GM19239 (cell line): ENCODE results near the gene KMT2C.

Source experiments
- DNase-seq: peaks from one replicate; pipeline ENCODE4 v3.0.0; 2011; ENCODE audit warnings: low spot score; ENCODE audit not compliant: insufficient read length
- FAIRE-seq: peaks from 2 replicates; lab custom pipeline; 2011; peaks lifted over from hg19 to GRCh38; lab: Jason Lieb, UNC

The KMT2C gene

DNA sequence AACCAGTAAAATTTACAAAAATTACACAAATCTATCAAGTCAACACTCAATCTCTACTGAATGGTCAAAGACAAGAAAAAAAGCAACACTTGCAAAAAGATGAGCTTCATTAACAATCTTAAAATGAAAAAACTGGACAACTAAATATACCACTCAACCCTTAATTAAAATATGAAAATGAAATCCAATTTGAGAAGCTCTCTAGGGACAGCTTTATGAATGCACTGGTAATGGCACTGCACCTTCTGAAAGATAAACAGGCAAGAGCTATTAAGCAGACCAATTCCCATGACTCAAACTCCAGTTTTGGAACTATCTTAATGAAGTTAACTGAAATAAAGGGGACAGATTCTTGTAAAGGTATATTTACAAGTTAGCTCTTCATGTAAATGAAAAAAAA is 274.6 kb downstream of the KMT2C start:
- FAIRE-seq (no peak), DNase-seq (no peak)

DNA sequence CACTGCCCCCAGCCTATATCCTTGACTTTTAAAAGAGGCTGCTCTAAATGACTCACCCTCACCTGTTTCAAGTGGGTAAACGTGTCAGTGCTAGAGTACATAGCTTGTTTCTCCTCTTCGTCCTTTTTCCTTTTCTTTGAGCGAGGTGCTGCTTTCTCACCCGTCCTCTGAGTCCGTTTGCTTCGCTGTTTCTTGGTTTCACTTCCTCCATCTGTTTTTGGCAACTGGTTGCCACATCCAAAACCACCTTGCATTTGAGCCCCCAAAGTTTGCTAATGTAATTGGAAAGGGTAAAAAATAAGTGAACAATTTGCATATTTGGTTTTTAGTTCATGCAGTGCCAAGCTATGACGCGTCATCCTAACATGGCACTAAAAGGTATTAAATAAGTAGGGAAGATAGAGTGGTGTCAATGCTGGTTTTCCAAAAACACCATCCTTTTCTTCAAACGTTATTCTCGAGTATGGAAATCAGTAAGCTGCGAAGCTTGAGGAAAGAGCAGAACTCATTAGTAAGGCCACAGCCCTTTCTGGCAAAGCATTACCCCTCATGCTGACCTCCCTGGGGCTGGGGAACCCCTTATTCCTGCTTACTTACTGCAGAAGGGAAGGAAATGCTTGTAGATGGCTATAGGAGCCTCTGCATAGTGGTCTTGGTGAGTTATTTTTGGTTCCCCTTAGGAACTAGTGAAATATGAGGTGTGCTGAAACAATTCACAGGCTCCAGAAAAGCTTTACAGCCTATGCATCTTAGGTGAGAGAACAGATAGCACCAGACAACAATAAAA is 276.8 kb downstream of the KMT2C start:
- peak; percentile 99 for FAIRE-seq
- peak; percentile 65 for DNase-seq

DNA sequence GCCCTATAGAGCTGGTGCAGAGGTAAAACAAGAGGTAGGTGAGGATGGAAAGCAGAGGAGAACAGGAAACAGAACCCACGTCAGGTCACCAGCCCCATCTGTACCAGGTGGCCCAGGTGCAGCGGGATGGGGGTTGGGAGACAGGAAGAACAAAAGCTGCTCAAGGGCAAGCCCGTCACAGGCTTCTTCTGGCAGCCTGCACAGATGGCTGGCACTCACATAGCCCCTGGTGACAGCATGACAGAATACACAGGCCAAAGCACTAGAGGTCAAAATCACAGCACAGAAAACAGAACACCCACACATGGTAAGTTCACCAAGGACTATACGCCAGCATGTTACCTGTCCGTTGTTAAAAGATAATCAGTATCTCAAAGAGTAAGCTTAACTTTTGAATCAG is 283.5 kb downstream of the KMT2C start:
- FAIRE-seq = no peak

DNA sequence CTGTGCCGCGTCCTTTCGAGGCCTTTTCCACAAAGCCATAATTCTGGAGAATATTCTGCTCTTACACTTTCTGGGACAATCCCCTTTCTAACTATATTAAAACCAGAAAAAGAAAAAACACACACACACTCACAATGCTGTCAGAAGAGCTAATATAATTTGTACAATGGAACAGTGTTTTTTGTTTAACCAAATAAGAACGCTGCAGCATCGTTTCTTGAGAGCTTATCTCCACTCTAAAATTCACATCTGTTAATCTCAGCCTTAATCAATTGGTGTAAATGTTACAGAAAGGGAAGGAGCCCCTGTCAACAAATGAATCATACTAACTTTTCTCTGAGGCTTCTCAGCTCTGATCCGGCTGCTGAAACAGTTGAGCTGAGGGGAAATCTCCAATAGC is 286.4 kb downstream of the KMT2C start:
- DNase-seq = no peak
- FAIRE-seq = no peak

More for the DNA sequence above, 283.5 kb downstream of the KMT2C start:
- no peak for DNase-seq

DNA sequence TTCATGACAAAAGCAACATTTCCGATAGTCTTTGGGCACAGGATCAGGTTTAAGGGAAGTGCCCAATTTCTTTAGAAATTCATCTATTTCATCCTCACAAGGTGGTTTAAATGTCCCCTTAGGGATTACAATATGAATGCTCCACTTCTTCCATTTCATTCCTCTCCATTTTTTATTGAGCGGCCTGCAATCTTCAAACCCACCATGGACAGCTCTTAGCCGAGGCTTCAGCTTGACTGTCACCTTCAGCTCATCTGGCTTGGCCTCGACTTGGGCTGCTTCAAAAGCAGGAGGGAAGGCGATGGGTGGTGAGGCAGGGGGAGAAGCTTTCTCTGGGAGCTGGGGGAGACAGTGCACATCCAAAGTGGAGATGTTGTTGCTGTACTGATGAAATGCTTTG is 287.1 kb downstream of the KMT2C start:
- FAIRE-seq = no peak
- no peak for DNase-seq

DNA sequence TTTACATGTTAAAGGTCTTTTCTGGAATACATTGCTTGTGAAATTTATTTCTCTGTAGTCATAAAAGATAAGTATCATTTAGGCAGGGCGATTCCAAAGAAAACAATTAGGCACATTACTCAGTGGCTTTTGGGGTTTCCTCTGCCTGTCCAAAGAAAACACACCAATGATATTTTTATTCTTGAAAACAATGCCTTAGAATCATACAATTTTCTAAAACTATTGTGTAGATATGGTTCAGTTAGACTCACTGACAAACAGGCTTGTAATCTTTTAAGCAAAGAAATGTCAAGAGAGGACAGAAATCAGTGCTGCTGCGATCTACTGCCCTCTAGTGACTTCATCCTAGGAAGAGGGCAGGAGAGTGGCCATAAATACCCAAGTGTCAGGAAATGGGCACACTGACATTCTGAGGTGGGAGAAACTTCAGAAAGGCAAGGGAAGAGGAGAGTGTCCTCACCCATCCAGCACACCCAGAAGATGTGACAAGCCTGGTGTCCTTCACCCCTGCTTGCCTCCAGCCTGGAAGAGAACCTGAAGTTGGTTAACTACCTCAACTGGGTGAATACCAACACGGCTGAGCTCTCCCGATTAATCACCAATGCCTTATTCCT is 289.8 kb downstream of the KMT2C start:
- DNase-seq = no peak
- peak; percentile 33 for FAIRE-seq

DNA sequence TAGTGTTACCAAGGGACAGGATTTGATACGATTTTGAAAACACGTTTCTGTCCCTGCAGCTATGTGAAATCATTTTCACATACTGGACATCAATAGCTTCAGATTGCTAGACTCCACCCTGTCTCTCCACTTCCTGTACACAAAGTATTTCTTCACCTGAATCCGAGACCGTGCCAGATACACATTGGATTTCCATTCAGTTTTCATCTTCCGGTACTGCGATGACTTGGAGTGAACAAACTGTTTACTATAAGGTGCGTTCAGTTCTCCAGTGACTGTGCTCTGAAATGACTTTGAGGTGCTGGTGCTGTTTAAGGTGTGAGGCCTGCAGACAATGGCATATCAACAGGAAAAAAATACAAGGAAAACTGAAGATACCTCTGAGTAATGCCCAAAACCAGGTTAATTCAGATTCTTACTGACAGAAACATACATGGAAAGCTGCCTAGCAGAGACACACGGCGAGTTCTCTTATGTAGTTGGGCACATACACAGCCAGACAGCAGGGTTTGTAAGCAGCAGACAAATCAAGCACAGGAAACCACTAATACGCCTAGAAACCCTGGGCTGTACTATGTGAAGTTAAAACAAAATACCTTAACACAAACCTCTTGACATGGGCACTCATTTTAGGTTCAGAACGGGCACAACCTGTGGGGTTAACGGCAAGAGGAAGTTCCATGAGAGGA is 291.1 kb downstream of the KMT2C start:
- DNase-seq (no peak), FAIRE-seq (no peak)

DNA sequence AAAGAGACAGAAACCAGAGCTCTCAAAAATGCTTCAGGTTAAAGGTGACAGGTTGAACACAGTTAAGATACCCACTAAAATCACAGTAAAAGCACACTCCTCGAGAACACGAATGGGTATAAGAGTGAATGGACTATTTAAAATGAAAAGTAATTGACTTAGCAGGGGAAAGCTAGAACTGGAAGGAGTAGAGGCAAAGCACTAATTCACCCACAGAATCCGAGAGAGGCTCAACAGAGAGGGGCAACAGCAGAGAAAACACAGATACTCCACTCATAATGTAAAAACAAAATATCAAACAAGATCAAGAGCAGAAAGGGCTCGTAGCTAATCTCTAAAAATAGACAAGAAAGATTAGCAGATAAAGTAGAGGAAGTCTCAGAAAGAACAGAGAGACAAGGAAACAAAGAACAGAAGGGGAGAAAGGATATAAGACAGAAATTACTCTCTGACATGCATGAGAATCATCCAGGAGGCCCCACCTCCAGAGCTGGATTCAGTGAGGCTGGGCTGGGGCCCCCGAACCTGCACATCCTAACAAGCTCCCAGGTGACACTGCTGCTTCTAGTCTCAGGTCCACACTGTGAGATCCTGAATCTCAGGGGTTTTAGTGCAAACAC is 292.7 kb downstream of the KMT2C start:
- FAIRE-seq (no peak), DNase-seq (no peak)

DNA sequence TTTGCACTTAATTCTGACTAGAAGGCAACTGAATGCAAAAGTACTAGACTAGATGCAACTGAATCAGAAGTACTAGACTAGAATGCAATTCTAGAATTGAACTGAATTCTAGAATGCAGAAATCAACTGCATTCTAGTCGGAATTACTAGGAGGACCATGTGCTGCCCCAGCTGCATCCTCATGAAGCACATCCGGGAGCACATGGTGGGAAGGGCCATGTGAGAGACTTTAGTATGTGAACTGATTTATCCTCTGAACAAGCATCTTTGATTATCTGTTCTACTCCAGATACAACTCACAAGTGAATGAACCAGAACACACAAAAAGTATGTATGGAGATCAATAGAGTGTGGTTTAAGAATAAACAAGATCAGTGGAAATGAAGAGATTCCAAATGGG is 295.2 kb downstream of the KMT2C start:
- no peak for DNase-seq
- FAIRE-seq = no peak

DNA sequence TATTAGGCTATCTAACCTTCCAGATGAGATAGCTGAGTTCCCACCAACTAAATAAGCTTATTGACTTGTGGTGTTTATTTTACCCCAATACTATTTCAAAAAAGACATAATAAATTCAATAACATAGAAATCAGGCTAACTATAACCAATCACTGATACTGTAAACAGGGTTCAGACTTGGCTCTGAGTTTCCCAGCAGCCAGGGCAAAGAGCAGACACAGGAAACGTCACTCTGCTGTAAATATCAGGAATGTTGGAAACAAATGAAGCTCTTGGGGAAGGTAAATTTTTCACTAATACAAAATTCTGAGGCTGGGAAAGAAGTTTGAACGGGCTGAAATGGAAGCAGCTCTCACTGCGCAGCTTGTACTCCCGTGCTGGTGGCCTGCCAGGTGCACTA is 295.7 kb downstream of the KMT2C start:
- DNase-seq (no peak), FAIRE-seq (no peak)

DNA sequence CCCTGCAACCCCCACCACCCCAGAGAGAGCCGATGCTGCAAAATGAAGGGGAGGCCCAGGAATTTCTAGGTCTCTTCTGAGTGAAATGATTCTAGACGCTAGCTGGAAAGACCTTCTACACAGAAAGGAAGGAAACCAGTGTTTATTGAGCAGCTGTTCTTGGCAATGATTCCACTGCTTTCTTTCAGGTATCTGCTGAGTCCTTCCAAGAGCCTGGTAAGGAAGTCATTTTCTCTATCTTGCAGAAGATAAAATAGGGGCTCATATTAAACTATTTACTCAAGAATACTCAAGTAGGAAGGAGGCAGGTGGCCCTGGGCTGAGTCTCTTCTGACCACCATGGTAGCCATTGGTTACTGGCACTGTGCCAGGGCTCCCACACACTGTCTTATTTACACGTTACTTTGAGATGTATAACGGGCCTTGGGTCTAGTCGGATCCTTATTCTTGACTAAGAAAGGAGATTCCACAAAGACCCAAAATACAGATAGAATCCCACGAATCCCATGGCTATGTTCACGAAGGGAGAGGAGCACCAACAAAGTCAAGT is 298.3 kb downstream of the KMT2C start:
- DNase-seq (no peak), FAIRE-seq (no peak)

DNA sequence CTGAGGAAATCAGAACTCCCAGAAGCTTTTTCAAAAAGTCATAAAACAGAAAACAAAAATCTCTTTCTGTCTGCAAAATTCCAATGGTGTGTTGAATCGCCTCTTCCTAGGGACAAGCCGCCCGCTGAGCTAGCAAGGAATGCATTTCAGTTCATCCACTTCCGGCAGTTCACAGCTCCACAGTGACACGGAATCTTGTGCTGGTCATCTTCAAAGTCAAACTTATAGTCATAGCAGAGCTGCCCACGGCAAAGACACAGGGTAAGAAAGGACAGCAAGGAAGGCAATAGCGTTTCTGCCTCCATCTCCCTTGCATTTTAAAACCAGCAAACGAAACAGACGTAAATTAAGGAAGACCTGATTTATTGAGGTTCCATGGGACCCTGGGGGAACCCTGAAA is 299.1 kb downstream of the KMT2C start:
- DNase-seq (no peak), FAIRE-seq (no peak)

DNA sequence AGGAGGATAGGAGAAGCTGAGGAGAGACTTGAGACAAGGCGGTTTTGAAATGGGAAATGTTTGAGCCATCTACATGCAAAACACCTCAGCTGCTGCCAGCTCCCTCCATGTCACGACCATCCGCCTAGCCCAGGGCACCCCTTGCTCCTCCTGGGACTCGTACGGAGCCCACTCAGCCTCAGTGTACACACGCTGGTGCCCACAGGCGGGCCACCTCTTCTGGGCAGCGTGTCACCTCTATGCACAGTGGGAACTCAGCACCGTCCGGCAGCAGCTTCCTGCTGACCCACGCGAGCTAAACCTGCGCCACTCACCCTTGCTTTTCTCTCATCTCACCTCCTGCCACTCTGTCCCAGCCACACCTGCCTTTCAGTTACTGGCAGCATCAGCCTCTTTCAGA is 302.0 kb downstream of the KMT2C start:
- FAIRE-seq (no peak), DNase-seq (no peak)

DNA sequence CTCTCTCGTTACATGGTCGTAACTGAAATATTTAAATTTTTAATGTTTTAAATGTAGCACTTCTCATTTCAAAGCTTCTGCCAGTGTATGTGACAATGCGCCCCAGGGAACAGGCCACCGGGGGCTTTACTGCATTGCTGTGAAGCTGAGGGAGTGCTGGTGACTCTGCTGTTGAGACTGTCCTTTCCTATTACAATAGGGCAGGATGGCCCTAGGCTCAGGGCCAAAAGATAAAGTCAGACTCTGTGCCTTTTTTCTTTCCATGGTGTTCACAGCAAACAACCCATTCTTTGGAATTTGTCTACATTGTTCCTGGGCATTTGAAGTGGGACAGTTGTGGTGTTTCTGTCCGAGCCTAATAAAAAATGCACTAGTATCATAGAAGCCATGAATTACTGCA is 303.0 kb downstream of the KMT2C start:
- DNase-seq (no peak), FAIRE-seq (no peak)

DNA sequence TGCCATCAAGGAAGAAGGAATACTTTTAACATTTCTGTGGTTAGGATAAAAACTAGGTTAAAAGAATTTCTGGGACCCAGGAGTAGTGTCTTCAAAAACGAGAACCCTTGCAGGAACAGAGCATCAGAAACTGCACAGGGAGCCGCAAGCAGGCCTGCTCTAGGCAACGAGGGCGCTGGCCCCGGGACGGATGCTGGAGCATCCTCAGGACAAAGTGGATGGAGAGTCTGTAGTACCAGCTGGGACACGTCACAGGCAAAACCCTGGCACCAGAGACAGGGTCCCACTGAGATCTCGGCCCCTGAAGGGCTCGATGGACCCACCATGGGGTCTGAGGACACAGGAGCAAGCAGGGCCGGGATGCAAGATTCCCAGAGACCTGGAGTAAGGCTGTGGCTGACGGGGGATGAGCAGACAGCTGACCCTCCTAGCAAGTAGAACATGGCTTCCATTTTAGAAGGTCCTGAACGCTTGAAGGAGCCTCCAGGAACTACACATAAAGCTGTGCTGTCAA is 303.8 kb downstream of the KMT2C start:
- no peak for DNase-seq
- FAIRE-seq = no peak

DNA sequence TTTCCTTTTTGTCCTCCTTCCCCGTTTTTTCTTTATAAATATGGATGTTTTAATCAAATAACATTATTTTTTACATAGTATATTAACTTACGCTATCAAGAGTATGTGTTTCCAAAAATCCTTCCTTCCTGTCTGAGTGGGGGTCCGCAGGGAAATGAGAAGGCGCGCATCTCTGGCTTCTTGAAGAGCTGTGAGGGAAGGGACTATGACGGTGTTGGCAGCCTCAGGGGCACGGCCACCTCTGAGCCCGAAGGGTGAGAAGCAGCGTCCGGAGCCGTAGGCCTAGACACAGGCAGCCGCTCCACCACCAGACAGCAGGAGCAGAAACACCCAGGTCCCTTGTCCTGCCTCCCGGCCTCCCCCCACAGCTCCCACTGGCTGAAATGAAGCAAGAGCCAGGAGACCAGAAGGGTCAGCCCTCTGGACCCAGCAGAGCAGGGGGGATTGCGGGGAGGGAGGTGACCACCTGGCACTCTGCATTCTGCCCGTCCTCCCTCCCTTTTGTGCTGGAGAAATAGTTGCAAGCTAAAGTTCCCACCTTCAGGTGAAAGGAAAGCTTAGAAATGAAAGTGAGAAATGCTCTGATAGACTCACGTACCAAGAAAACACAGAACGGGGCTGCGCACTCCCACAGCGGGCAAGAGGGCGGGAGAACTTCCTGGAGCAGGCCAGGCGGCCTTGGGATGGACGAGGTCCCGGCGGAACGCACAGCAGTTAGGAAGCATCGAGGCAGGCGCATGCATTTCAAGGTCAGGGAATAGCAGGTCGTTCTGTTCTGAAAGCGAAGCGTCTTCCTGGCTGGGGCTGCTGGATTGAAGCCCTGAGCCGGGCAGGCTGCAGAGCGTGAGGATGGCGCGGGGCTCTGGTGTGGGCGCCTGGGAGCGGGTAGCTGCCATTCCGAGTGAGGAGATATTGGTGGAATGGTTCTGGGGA is 304.9 kb downstream of the KMT2C start:
- DNase-seq (no peak), FAIRE-seq (no peak)

DNA sequence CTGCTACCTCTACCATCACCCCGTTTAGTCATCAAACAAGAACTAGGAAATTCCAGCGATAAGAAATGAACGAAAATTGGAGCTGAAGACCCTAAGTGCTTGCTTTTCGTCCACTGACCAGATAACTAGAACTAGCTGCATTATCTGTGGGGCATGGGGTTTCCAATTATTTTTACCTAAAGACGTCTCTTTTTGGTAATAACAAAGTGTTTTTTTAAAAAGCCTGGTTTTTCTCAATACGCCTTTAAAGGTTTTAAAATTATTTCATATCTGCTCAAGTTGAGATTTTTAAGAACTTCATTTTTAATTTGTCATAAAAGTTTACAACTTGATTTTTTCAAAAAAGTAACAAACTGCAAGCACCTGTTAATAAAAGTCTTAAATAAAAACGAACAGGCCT is 306.1 kb downstream of the KMT2C start:
- FAIRE-seq = no peak

DNA sequence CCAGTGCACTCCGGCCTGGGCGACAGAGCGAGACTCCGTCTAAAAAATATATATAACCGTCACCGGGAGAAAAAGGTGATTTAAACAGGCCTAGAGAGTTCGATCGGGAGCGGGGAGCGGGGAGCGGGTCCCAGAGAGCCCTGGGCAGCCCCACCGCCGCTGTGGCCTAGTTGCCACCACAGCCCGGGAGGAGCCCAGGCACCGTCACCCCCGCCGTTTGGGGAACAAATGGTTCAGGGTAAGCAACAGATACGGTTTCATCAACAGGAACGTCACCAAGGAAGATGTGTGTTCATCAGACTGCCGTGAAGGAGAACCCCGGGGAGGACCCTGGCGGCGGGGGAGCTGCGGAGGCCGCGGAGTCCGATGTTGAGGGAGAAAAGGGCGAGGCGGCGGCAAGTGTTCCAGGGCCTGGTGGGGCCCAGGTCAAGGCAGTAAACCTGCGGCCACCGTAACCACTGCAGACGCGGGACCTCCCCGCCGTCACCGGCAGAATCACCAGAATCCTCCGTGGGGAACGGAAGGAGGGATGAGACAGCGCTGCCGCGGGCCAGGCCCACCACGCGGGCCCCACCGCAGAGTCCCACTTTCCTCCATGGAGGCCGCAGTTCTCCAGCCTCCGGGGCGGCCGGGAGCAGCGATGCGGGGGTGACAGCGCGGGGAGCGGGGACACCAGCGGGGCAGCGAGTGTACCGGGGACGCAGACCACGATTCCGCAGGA is 306.9 kb downstream of the KMT2C start:
- FAIRE-seq = no peak
- no peak for DNase-seq

More for the DNA sequence above, 306.1 kb downstream of the KMT2C start:
- no peak for DNase-seq

DNA sequence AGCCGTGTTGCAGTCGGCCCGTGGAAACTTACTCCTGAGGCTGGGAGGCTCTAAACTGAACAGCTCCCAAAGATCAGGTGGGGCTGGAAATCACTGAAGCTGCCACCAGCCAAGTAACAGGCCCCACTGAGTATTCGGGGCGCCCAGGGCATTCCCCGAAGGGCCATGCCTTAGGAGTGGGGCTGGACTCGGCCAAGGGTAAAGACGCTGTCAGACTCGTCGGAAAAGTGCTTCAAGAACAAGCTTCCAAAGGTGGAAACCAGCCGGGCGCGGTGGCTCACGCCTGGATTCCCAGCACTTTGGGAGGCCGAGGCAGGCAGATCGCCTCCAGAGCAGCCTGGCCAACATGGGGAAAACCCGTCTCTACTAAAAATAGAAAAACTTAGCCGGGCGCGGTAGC is 307.6 kb downstream of the KMT2C start:
- no peak for FAIRE-seq
- DNase-seq = no peak
